GM12878 (cell line): ENCODE data around the gene BLTP3B. TPM values are rescaled to one million over a fixed set of nuclear protein-coding genes. Genes with fewer than 3 reads are reported as not detected.

ENCODE experiments used
- ATAC-seq: fragments of 200-7000 bp; cut with Tn5 transposase; 3 replicates; pipeline ENCODE4 v1.9.1; 2020; ENCODE audit warnings: mild to moderate bottlenecking, moderate library complexity
- BruUV-seq: library from RNA; stranded (reverse); fragments of 400-500 nt; replicated peaks from 2 replicates; lab custom pipeline; 2021; lab: Mats Ljungman, UMichigan
- CTCF ChIA-PET: fragments of 300-600 bp; sonication (Branson Sonifier 250); formaldehyde crosslinking; extraction: SDS; loops from one replicate; lab custom pipeline; 2021; ENCODE audit warnings: inconsistent platforms; lab: Yijun Ruan, JAX
- POLR2A ChIA-PET: fragments of 350-600 bp; formaldehyde crosslinking; extraction: SDS; loops from one replicate; lab custom pipeline; 2021; ENCODE audit warnings: inconsistent platforms; lab: Charles Lee
- RAD21 ChIA-PET: fragments of 300-600 bp; sonication (Branson Sonifier 250); formaldehyde crosslinking; loops from one replicate; lab custom pipeline; 2023; ENCODE audit warnings: antibody characterized with exemption; ENCODE audit not compliant: unreplicated experiment; lab: Charles Lee
- SMC1A ChIA-PET: fragments of 300-600 bp; sonication (Branson Sonifier 250); formaldehyde crosslinking; loops from one replicate; lab custom pipeline; 2023; ENCODE audit not compliant: unreplicated experiment, uncharacterized antibody; lab: Charles Lee
- DNase-seq: peaks from one replicate; pipeline ENCODE4 v3.0.0-alpha.2; 2011; ENCODE audit warnings: low read depth, low spot score
- FAIRE-seq: peaks from 3 replicates; lab custom pipeline; 2011; peaks lifted over from hg19 to GRCh38; lab: Jason Lieb, UNC
- H2AFZ ChIP-seq: 2 replicates; pipeline ENCODE4 v1.6.0; 2011; ENCODE audit warnings: low read depth, low read length, control low read depth; ENCODE audit not compliant: control insufficient read depth
- H3K27ac ChIP-seq: 2 replicates; pipeline ENCODE4 v1.5.1; 2011; ENCODE audit warnings: control low read depth; ENCODE audit not compliant: control insufficient read depth, insufficient read depth
- H3K27me3 ChIP-seq, 2 experiments: replicated peaks in 1 of 2; 2 replicates each; pipeline versions ENCODE4 v1.6.0 to v1.6.1; 2011; ENCODE audit warnings: low read length in 1 of 2; ENCODE audit not compliant: control insufficient read depth in 2 of 2, insufficient read depth in 2 of 2
- H3K36me3 ChIP-seq, 2 experiments: 2 replicates each; pipeline ENCODE4 v1.5.1; 2011; ENCODE audit warnings: low read length in 1 of 2; ENCODE audit not compliant: control insufficient read depth in 2 of 2, insufficient read depth in 2 of 2
- H3K4me1 ChIP-seq: 2 replicates; pipeline ENCODE4 v1.6.1; 2011; ENCODE audit warnings: mild to moderate bottlenecking, low read length, moderate library complexity, mixed read lengths; ENCODE audit not compliant: control insufficient read depth, insufficient read depth
- H3K4me2 ChIP-seq: 2 replicates; pipeline ENCODE4 v1.6.0; 2011; ENCODE audit warnings: control low read depth; ENCODE audit not compliant: control insufficient read depth, insufficient read depth
- H3K4me3 ChIP-seq: fragments of 200-600 bp; sonication (generic); 2 replicates; pipeline ENCODE4 v1.5.1; 2016
- H3K79me2 ChIP-seq: 2 replicates; pipeline ENCODE4 v1.6.0; 2011; ENCODE audit warnings: low read length; ENCODE audit not compliant: control insufficient read depth, insufficient read depth
- H3K9ac ChIP-seq: 2 replicates; pipeline ENCODE4 v1.8.0; 2011; ENCODE audit warnings: low read length, control low read depth, mixed read lengths; ENCODE audit not compliant: control insufficient read depth, insufficient read depth
- H3K9me3 ChIP-seq: replicated peaks from 3 replicates; pipeline ENCODE4 v1.5.1; 2011; ENCODE audit warnings: mild to moderate bottlenecking, low read length; ENCODE audit not compliant: control insufficient read depth, insufficient read depth
- H4K20me1 ChIP-seq: 2 replicates; pipeline ENCODE4 v1.6.0; 2011; ENCODE audit not compliant: control insufficient read depth, insufficient read depth
- CEBPB ChIP-seq, 2 experiments: fragments of 150-350 bp in 1 of 2; IDR thresholded peaks; 2 replicates each; pipeline ENCODE4 v1.6.1; 2012 to 2014; ENCODE audit warnings: low read depth in 2 of 2, low read length in 2 of 2, borderline replicate concordance in 1 of 2, inconsistent platforms in 1 of 2
- NFXL1 ChIP-seq: fragments of 450-650 bp; IDR thresholded peaks from 2 replicates; pipeline ENCODE4 v1.6.1; 2017; ENCODE audit warnings: antibody characterized with exemption, mild to moderate bottlenecking, borderline replicate concordance
- NR2F1 ChIP-seq: fragments of 450-650 bp; conservative IDR thresholded peaks from 2 replicates; pipeline ENCODE4 v1.6.1; 2017; ENCODE audit warnings: mild to moderate bottlenecking
- POLR2A ChIP-seq: IDR thresholded peaks from 2 replicates; pipeline ENCODE4 v1.6.1; 2011; ENCODE audit warnings: low read depth, mild to moderate bottlenecking, low read length
- SMARCA5 ChIP-seq: fragments of 450-650 bp; IDR thresholded peaks from 2 replicates; pipeline ENCODE4 v1.6.1; 2017; ENCODE audit warnings: mild to moderate bottlenecking
- WGBS: methylation state at CpG from one replicate; pipeline ENCODE4 v1.1.6; 2016; ENCODE audit warnings: low lambda C conversion rate; ENCODE audit not compliant: insufficient replicate concordance, insufficient coverage; ENCODE audit errors: missing lambda C conversion rate; 5-methylcytosine and 5-hydroxymethylcytosine counted together
- in situ Hi-C: fragments of 300-500 bp; cut with MboI; formaldehyde crosslinking; loops from 9 replicates; pipeline ENCODE4 v1.14.3; 2018; ENCODE audit warnings: mixed read lengths
- intact Hi-C: fragments of 100-400 bp; cut with micrococcal nuclease; formaldehyde crosslinking; loops from one replicate; pipeline ENCODE4 v1.14.2; 2022; ENCODE audit not compliant: unreplicated experiment
- polyA plus RNA-seq, 11 experiments: library from polyadenylated mRNA; depleted of rRNA in 4 of 11; unstranded in 6 of 11; stranded (reverse) in 5 of 11; fragments of >200 nt; fragmentation: Nextera tagmentation in 4 of 11; fragmentation: Illumina TruSeq in 1 of 11; extraction: Ambion mirVana in 4 of 11; extraction: Trizol in 1 of 11; gene quantifications; 1 replicate in 1 of 11; 2 replicates in 10 of 11; pipeline versions ENCODE4 v1.2.1 to v1.2.3, GENCODE V29; 2011 to 2016; ENCODE audit warnings: inconsistent platforms in 2 of 11, missing spikeins in 2 of 11, low read depth in 1 of 11
- total RNA-seq, 4 experiments: library from RNA; depleted of rRNA in 3 of 4; stranded (reverse); fragments of >200 nt in 3 of 4; fragmentation: Illumina TruSeq in 1 of 4; extraction: Trizol in 1 of 4; gene quantifications; 2 replicates each; pipeline versions ENCODE4 v1.2.1 to v1.2.3, GENCODE V29; 2013 to 2021
- TF ChIP-seq, protein P1 (sequence below): fragments of 450-650 bp; formaldehyde crosslinking; IDR thresholded peaks from 2 replicates; pipeline ENCODE4 v1.5.0; 2022; ENCODE audit warnings: mild to moderate bottlenecking, missing genetic modification characterization

The BLTP3B gene
- total and polyA plus RNA-seq, 10 of the 15 experiments (the other 5 are each of a cell fraction or from before 2014, with no cell fraction given) = 3.6 to 23.6 (median 17.0) TPM

DNA sequence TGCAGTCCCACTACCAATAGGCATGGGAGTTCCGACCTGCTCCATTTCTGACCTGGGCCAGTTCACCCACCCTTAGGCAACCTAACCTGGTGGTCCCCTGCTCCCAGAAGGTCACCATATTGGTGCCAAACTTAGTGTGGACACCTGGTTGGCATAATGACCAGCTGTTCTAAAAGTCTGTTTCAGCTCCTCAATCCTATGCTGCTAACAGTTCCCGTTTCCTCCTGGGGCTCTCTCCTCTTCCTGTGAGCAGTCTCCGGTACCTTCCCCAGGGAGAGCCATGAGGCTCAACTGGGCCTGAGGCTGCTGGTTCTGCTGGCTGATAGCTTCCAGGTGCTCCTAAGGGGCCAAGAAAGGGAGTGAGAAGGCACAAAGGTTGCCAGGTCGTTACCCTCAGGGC lies 15.9 kb upstream of the BLTP3B start:
- DNase-seq (no peak), ATAC-seq (no peak), FAIRE-seq (no peak)
- SMC1A ChIA-PET = interaction anchor here (1.5 kb wide), 1 partner anchor 26 kb away, joined by 3 read pairs; no protein-coding TSS in a partner anchor
- Histone ChIP-seq H4K20me1 (no peaks in the 10 kb centered on the region), H3K4me2 (no peak overlapping the region), H3K79me2 (no peaks in the 10 kb centered on the region), H3K4me3 (no peak overlapping the region), H3K27ac (no peak overlapping the region), H3K9ac (no peak overlapping the region), H2AFZ (no peak overlapping the region), H3K9me3 (no peaks in the 10 kb centered on the region), H3K4me1 (0 out of 2 replicates have a peak, but pooled peaks cover 3% of the 10 kb centered on the region), H3K36me3 (no peaks in the 10 kb centered on the region), H3K27me3 (no peaks in the 10 kb centered on the region)
- RAD21 ChIA-PET = no interaction called here
- BruUV-seq = no TSS peak
- CTCF ChIA-PET = interaction anchor here (1.0 kb wide), 1 partner anchor 15 kb away, joined by 4 read pairs; no protein-coding TSS in a partner anchor
- intact Hi-C loops = loop anchor here (10.0 kb wide), 1 partner anchor 396 kb away; no protein-coding TSS in a partner anchor
- POLR2A ChIA-PET = interaction anchor here (0.6 kb wide), 1 partner anchor 23 kb away, joined by 4 read pairs; no protein-coding TSS in a partner anchor
- in situ Hi-C loops = no loop called here
- no peak for TF ChIP-seq POLR2A
- no peak for TF ChIP-seq CEBPB (IDR thresholded peaks at IDR 0.05; ENCODE audit: borderline replicate concordance in 1 of 2, low read depth in 2 of 2, low read length in 2 of 2)
- no peak for TF ChIP-seq NR2F1
- no peak for TF ChIP-seq SMARCA5
- no peak for TF ChIP-seq NFXL1
- TF ChIP-seq, protein P1, sequence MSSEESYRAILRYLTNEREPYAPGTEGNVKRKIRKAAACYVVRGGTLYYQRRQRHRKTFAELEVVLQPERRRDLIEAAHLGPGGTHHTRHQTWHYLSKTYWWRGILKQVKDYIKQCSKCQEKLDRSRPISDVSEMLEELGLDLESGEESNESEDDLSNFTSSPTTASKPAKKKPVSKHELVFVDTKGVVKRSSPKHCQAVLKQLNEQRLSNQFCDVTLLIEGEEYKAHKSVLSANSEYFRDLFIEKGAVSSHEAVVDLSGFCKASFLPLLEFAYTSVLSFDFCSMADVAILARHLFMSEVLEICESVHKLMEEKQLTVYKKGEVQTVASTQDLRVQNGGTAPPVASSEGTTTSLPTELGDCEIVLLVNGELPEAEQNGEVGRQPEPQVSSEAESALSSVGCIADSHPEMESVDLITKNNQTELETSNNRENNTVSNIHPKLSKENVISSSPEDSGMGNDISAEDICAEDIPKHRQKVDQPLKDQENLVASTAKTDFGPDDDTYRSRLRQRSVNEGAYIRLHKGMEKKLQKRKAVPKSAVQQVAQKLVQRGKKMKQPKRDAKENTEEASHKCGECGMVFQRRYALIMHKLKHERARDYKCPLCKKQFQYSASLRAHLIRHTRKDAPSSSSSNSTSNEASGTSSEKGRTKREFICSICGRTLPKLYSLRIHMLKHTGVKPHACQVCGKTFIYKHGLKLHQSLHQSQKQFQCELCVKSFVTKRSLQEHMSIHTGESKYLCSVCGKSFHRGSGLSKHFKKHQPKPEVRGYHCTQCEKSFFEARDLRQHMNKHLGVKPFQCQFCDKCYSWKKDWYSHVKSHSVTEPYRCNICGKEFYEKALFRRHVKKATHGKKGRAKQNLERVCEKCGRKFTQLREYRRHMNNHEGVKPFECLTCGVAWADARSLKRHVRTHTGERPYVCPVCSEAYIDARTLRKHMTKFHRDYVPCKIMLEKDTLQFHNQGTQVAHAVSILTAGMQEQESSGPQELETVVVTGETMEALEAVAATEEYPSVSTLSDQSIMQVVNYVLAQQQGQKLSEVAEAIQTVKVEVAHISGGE (CRISPR knock-in tag) = no peak
- TF ChIP-seq, all 136 proteins: peak for 0
- WGBS = 59% methylated on average over 4 of the region's 4 CpGs
